ENCODE results near the gene IGFBP1. TPM values are rescaled to one million over a fixed set of nuclear protein-coding genes. Genes with fewer than 3 reads are reported as not detected.

Gene IGFBP1
- total RNA-seq, 3 donors from 2014 or later: not detected

- intact Hi-C loops (cut with DNase I, micrococcal nuclease): no loop called here
- H3K4me3 ChIP-seq: no peak overlapping the region
- H3K36me3 ChIP-seq (ENCODE audit: low read depth): no peaks in the 10 kb centered on the region
- TF ChIP-seq CTCF (IDR thresholded peaks at IDR 0.05): no peak
- no peaks in the 10 kb centered on the region for H3K9me3 ChIP-seq
- DNase-seq: no peak
- ATAC-seq: no peak
- H3K4me1 ChIP-seq (ENCODE audit: low read depth): no peaks in the 10 kb centered on the region
Observed at GRCh38 chr7:45880433-45880860, 7.8 kb upstream of the IGFBP1 start.

- intact Hi-C loops (cut with DNase I, micrococcal nuclease): no loop called here
- no peak for ATAC-seq
- no peaks in the 10 kb centered on the region for H3K36me3 ChIP-seq (ENCODE audit: low read depth)
- no peaks in the 10 kb centered on the region for H3K9me3 ChIP-seq
- no peak overlapping the region for H3K4me3 ChIP-seq
- no peak for DNase-seq
- H3K4me1 ChIP-seq (ENCODE audit: low read depth): no peaks in the 10 kb centered on the region
- no peak for TF ChIP-seq CTCF (IDR thresholded peaks at IDR 0.05)
Observed at GRCh38 chr7:45881280-45881758, 7.0 kb upstream of the IGFBP1 start.

- DNase-seq: no peak
- no peak for ATAC-seq
Observed at GRCh38 chr7:45881759-45882464, 6.4 kb upstream of the IGFBP1 start.

GRCh38 chr7:45882465-45882810, 5.8 kb upstream of the IGFBP1 start:
- DNase-seq: no peak
- intact Hi-C loops (cut with DNase I, micrococcal nuclease): no loop called here
- Histone ChIP-seq H3K36me3 (ENCODE audit: low read depth) (no peaks in the 10 kb centered on the region), H3K4me1 (ENCODE audit: low read depth) (no peaks in the 10 kb centered on the region), H3K4me3 (no peak overlapping the region), H3K9me3 (no peaks in the 10 kb centered on the region)
- TF ChIP-seq CTCF (IDR thresholded peaks at IDR 0.05): no peak
- no peak for ATAC-seq

More at GRCh38 chr7:45881759-45882464, 6.4 kb upstream of the IGFBP1 start:
- no peaks in the 10 kb centered on the region for H3K4me1 ChIP-seq (ENCODE audit: low read depth)
- H3K36me3 ChIP-seq (ENCODE audit: low read depth): no peaks in the 10 kb centered on the region
- H3K9me3 ChIP-seq: no peaks in the 10 kb centered on the region
- no peak overlapping the region for H3K4me3 ChIP-seq
- intact Hi-C loops (cut with DNase I, micrococcal nuclease): no loop called here
- TF ChIP-seq CTCF (IDR thresholded peaks at IDR 0.05): no peak

- no peaks in the 10 kb centered on the region for H3K36me3 ChIP-seq (ENCODE audit: low read depth)
- H3K9me3 ChIP-seq: no peaks in the 10 kb centered on the region
- H3K4me1 ChIP-seq (ENCODE audit: low read depth): no peaks in the 10 kb centered on the region
- H3K4me3 ChIP-seq: no peak overlapping the region
- no peak for TF ChIP-seq CTCF (IDR thresholded peaks at IDR 0.05)
- DNase-seq (no peak), ATAC-seq (no peak)
- intact Hi-C loops (cut with DNase I, micrococcal nuclease): no loop called here
Observed at GRCh38 chr7:45884136-45884535, 4.2 kb upstream of the IGFBP1 start.

Measured in mucosa of descending colon (tissue), 3 donors.